Measurements from ENCODE around the gene ARHGAP21.

ARHGAP21 gene

GRCh38 chr10:24645022-24645421, 78.7 kb downstream of the ARHGAP21 start:
- H3K4me3 ChIP-seq (ENCODE audit: low read length), result no peak overlapping the region
- H3K9me3 ChIP-seq (ENCODE audit: control insufficient read depth, insufficient read depth, low read length), result no peaks in the 10 kb centered on the region
- peaks cover 15% of the 10 kb centered on the region for H3K4me1 ChIP-seq (ENCODE audit: control insufficient read depth, low read length)
- H3K9me2 ChIP-seq (replicated peaks; ENCODE audit: control insufficient read depth, low read length), result no peaks in the 10 kb centered on the region
- H3F3A ChIP-seq (ENCODE audit: control insufficient read depth, insufficient read depth), result no peaks in the 10 kb centered on the region; the same call in 1 of the 2 replicates
- H3K27me3 ChIP-seq (ENCODE audit: control insufficient read depth, low read length), result no peaks in the 10 kb centered on the region
- H3K79me2 ChIP-seq (ENCODE audit: control insufficient read depth, low read length), result no peaks in the 10 kb centered on the region
- no peak overlapping the region for H3K27ac ChIP-seq (ENCODE audit: low read depth, low read length)
- no peaks in the 10 kb centered on the region for H3K36me3 ChIP-seq (ENCODE audit: control insufficient read depth, low read length)
- TF ChIP-seq EZH2phosphoT487 (IDR thresholded peaks at IDR 0.05; ENCODE audit: borderline replicate concordance, low read length), result no peak
- H4K20me1 ChIP-seq (ENCODE audit: control insufficient read depth, insufficient read depth, low read depth, low read length), result no peaks in the 10 kb centered on the region
- H3K4me2 ChIP-seq (ENCODE audit: low read length), result no peak overlapping the region

DNA sequence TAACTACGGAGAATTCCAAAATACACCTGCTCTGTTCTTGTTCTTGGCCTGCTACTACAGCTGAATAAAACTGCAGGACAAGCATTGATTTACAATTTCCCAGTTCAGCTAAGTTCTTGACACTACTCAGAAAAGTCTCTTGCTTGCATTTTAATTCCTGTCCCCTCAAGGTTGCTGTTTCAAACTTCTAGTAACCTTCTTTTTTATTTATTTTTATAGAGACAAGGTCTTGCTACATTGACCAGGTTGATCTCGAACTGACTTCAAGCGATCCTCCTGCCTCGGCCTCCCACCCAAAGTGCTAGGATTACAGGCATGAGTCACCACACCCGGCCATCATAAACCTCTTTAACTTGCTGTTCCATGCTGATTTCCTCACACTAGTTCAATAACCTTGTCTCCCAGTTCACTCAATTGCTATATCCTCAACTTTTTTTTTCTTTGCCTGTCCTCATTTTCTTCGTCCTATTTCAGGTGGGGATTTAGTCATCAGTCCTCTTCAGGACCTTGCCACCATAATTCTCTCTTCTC, 79.9 kb downstream of the ARHGAP21 start:
- Histone ChIP-seq H3K9me2 (replicated peaks; ENCODE audit: control insufficient read depth, low read length) (no peaks in the 10 kb centered on the region), H3K27ac (ENCODE audit: low read depth, low read length) (no peak overlapping the region), H3K4me1 (ENCODE audit: control insufficient read depth, low read length) (peaks cover 15% of the 10 kb centered on the region), H3K9me3 (ENCODE audit: control insufficient read depth, insufficient read depth, low read length) (no peaks in the 10 kb centered on the region), H3K79me2 (ENCODE audit: control insufficient read depth, low read length) (no peaks in the 10 kb centered on the region), H3K27me3 (ENCODE audit: control insufficient read depth, low read length) (no peaks in the 10 kb centered on the region), H3K4me2 (ENCODE audit: low read length) (no peak overlapping the region), H3F3A (ENCODE audit: control insufficient read depth, insufficient read depth) (no peaks in the 10 kb centered on the region; the same call in 1 of the 2 replicates), H4K20me1 (ENCODE audit: control insufficient read depth, insufficient read depth, low read depth, low read length) (no peaks in the 10 kb centered on the region), H3K36me3 (ENCODE audit: control insufficient read depth, low read length) (no peaks in the 10 kb centered on the region), H3K4me3 (ENCODE audit: low read length) (no peak overlapping the region)
- TF ChIP-seq, protein P1, sequence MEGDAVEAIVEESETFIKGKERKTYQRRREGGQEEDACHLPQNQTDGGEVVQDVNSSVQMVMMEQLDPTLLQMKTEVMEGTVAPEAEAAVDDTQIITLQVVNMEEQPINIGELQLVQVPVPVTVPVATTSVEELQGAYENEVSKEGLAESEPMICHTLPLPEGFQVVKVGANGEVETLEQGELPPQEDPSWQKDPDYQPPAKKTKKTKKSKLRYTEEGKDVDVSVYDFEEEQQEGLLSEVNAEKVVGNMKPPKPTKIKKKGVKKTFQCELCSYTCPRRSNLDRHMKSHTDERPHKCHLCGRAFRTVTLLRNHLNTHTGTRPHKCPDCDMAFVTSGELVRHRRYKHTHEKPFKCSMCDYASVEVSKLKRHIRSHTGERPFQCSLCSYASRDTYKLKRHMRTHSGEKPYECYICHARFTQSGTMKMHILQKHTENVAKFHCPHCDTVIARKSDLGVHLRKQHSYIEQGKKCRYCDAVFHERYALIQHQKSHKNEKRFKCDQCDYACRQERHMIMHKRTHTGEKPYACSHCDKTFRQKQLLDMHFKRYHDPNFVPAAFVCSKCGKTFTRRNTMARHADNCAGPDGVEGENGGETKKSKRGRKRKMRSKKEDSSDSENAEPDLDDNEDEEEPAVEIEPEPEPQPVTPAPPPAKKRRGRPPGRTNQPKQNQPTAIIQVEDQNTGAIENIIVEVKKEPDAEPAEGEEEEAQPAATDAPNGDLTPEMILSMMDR (IDR thresholded peaks at IDR 0.05; ENCODE audit: low read depth, low read length, poor library complexity, severe bottlenecking), result no peak
- no peak for TF ChIP-seq EZH2phosphoT487 (IDR thresholded peaks at IDR 0.05; ENCODE audit: borderline replicate concordance, low read length)

DNA sequence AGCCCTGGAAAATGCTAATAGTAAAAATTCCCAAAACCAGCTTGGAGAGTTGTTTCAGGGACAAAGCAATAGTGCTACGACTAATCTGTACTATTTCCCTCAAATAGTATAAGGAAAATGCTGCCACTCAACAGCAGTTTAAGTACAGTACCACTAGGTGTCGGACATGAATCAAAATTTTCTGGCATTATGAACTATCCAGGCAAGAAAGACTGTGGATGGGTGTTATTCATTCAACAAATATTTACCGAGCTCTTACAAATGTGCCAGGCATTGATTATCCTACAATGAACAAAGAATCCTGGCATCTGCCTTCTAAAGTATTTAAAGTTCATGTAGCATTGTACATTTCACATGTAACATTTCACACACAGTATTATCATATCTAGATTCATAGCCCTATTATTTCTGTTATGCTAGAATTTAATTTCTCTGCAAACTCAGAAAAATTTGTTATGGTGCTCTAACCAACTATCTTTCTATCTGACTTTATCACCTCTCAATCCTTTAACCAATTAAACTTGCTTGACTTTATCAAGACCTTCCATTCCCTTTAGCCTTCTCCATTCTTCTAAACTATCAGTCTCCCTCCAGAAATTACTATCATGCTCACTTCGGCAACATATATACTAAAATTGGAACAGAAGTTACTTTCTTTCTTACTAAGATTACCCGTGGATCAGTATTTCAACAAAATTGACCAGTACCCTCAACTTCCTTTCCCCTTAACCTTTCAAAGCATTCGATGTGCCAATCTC, 80.6 kb downstream of the ARHGAP21 start:
- no peaks in the 10 kb centered on the region for H4K20me1 ChIP-seq (ENCODE audit: control insufficient read depth, insufficient read depth, low read depth, low read length)
- H3F3A ChIP-seq (ENCODE audit: control insufficient read depth, insufficient read depth), result no peaks in the 10 kb centered on the region; the same call in 1 of the 2 replicates
- H3K4me3 ChIP-seq (ENCODE audit: low read length), result no peak overlapping the region
- H3K36me3 ChIP-seq (ENCODE audit: control insufficient read depth, low read length), result no peaks in the 10 kb centered on the region
- H3K27ac ChIP-seq (ENCODE audit: low read depth, low read length), result no peak overlapping the region
- H3K9me3 ChIP-seq (ENCODE audit: control insufficient read depth, insufficient read depth, low read length), result no peaks in the 10 kb centered on the region
- no peak overlapping the region for H3K4me2 ChIP-seq (ENCODE audit: low read length)
- H3K27me3 ChIP-seq (ENCODE audit: control insufficient read depth, low read length), result no peaks in the 10 kb centered on the region
- TF ChIP-seq EZH2phosphoT487 (IDR thresholded peaks at IDR 0.05; ENCODE audit: borderline replicate concordance, low read length), result no peak
- TF ChIP-seq, protein P1 (IDR thresholded peaks at IDR 0.05; ENCODE audit: low read depth, low read length, poor library complexity, severe bottlenecking), result peak; percentile 74
- peaks cover 15% of the 10 kb centered on the region for H3K4me1 ChIP-seq (ENCODE audit: control insufficient read depth, low read length)
- no peaks in the 10 kb centered on the region for H3K9me2 ChIP-seq (replicated peaks; ENCODE audit: control insufficient read depth, low read length)
- H3K79me2 ChIP-seq (ENCODE audit: control insufficient read depth, low read length), result no peaks in the 10 kb centered on the region

DNA sequence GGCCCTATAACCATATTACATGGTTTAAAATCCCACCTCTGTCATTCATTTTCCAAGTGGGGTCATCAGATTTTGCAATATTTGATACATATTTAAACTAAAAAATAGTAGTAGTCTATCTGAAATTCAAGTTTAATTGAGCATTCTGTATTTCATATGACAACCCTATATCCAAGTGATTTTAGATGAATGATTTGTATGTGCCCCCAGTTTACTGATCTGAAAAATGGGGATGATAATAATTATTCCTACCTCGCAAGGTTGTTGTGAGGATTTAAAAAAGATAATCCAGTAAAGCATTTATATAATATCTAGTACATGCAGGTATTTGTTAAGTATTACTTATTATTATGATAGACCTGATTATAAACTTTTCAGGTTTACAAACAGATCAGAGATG, 84.6 kb downstream of the ARHGAP21 start:
- no peaks in the 10 kb centered on the region for H3K27me3 ChIP-seq (ENCODE audit: control insufficient read depth, low read length)
- H3F3A ChIP-seq (ENCODE audit: control insufficient read depth, insufficient read depth), result no peaks in the 10 kb centered on the region; the same call in 1 of the 2 replicates
- no peaks in the 10 kb centered on the region for H3K9me3 ChIP-seq (ENCODE audit: control insufficient read depth, insufficient read depth, low read length)
- H3K9me2 ChIP-seq (replicated peaks; ENCODE audit: control insufficient read depth, low read length), result no peaks in the 10 kb centered on the region
- H3K36me3 ChIP-seq (ENCODE audit: control insufficient read depth, low read length), result no peaks in the 10 kb centered on the region
- TF ChIP-seq, protein P1 (IDR thresholded peaks at IDR 0.05; ENCODE audit: low read depth, low read length, poor library complexity, severe bottlenecking), result no peak
- no peak for TF ChIP-seq EZH2phosphoT487 (IDR thresholded peaks at IDR 0.05; ENCODE audit: borderline replicate concordance, low read length)
- H3K79me2 ChIP-seq (ENCODE audit: control insufficient read depth, low read length), result no peaks in the 10 kb centered on the region
- H3K4me2 ChIP-seq (ENCODE audit: low read length), result no peak overlapping the region
- H3K4me3 ChIP-seq (ENCODE audit: low read length), result no peak overlapping the region
- H3K4me1 ChIP-seq (ENCODE audit: control insufficient read depth, low read length), result peaks cover under 1% of the 10 kb centered on the region; the same call in 1 of the 2 replicates
- no peak overlapping the region for H3K27ac ChIP-seq (ENCODE audit: low read depth, low read length)
- no peaks in the 10 kb centered on the region for H4K20me1 ChIP-seq (ENCODE audit: control insufficient read depth, insufficient read depth, low read depth, low read length)

Measured in DOHH2 (cell line).